Hematopoietic multipotent progenitor cell (in vitro differentiated cells): Measurements from ENCODE around the gene SEPTIN2. TPM values are rescaled to one million over a fixed set of nuclear protein-coding genes. Genes with fewer than 3 reads are reported as not detected.
A peak's percentile ranks its signal among the peaks of the same experiment; 100 is the strongest.
"Not testable (repeated sequence)": the region's sequence is repeated elsewhere in the genome, so short reads cannot be mapped to it uniquely, and the experiment has no call there.

ENCODE experiments used
- DNase-seq, 3 donors: peaks; one replicate each; pipeline ENCODE4 v3.0.0-alpha.2; 2011 to 2015; ENCODE audit warnings: low read depth in 2 of 3, low spot score in 2 of 3
- total RNA-seq: library from RNA; depleted of rRNA; stranded (reverse); fragments of >200 nt; gene quantifications from one replicate; pipeline ENCODE4 v1.2.3, GENCODE V29; 2012

SEPTIN2 gene
- total RNA-seq, 1 donor, result 138 TPM

GRCh38 chr2:241349941-241350340 lies 34.2 kb downstream of the SEPTIN2 start:
- no peak for DNase-seq

GRCh38 chr2:241350530-241350877 lies 34.8 kb downstream of the SEPTIN2 start:
- no peak for DNase-seq

GRCh38 chr2:241350878-241351639 lies 35.3 kb downstream of the SEPTIN2 start:
- no peak for DNase-seq

- no peak for DNase-seq
Measured at GRCh38 chr2:241351640-241352031, 35.9 kb downstream of the SEPTIN2 start.

- DNase-seq, result no peak
Measured at GRCh38 chr2:241352227-241352626, 36.5 kb downstream of the SEPTIN2 start.

- DNase-seq, result peak; percentile 14 to 57 (median 52)
Measured at GRCh38 chr2:241354668-241355658, 39.2 kb downstream of the SEPTIN2 start.

- DNase-seq, result peak; percentile 95 to 98 (median 97)
Measured at GRCh38 chr2:241355983-241356870, 40.5 kb downstream of the SEPTIN2 start, which contains the start of gene FARP2. TSS of gene FARP2 (plus strand) at chr2:241356285. CDS start at chr2:241373108, 16,823 bp downstream.

GRCh38 chr2:241356871-241357260 lies 41.1 kb downstream of the SEPTIN2 start:
- DNase-seq, result peak in 1 of 3 donors; percentile 14

- DNase-seq, result no peak
Measured at GRCh38 chr2:241357531-241357930, 41.8 kb downstream of the SEPTIN2 start.

- peak in 2 of 3 donors; percentile 27 to 52 for DNase-seq
Measured at GRCh38 chr2:241358470-241358869, 42.7 kb downstream of the SEPTIN2 start.

GRCh38 chr2:241359481-241360045 lies 43.8 kb downstream of the SEPTIN2 start:
- no peak for DNase-seq

- no peak for DNase-seq
Measured at GRCh38 chr2:241363426-241363825, 47.7 kb downstream of the SEPTIN2 start.

- no peak for DNase-seq
Measured at GRCh38 chr2:241364781-241365180, 49.1 kb downstream of the SEPTIN2 start.

- no peak for DNase-seq
Measured at GRCh38 chr2:241366678-241367077, 51.0 kb downstream of the SEPTIN2 start.

- no peak for DNase-seq
Measured at GRCh38 chr2:241368643-241369042, 52.9 kb downstream of the SEPTIN2 start.

- DNase-seq, result no peak
Measured at GRCh38 chr2:241372361-241372992, 56.8 kb downstream of the SEPTIN2 start.

GRCh38 chr2:241373446-241373845 lies 57.7 kb downstream of the SEPTIN2 start:
- no peak for DNase-seq

- DNase-seq, result not testable (repeated sequence)
Measured at GRCh38 chr2:241373906-241374305, 58.2 kb downstream of the SEPTIN2 start.

GRCh38 chr2:241375300-241375699 lies 59.6 kb downstream of the SEPTIN2 start:
- no peak for DNase-seq

GRCh38 chr2:241376808-241377207 lies 61.1 kb downstream of the SEPTIN2 start:
- DNase-seq, result no peak
